SIG-M5 (cell line): Measurements from ENCODE around the gene CYP1A1.

Source experiments
- DNase-seq: peaks from one replicate; lab custom pipeline; 2025; lab: John Stamatoyannopoulos, UW

The CYP1A1 gene

DNA sequence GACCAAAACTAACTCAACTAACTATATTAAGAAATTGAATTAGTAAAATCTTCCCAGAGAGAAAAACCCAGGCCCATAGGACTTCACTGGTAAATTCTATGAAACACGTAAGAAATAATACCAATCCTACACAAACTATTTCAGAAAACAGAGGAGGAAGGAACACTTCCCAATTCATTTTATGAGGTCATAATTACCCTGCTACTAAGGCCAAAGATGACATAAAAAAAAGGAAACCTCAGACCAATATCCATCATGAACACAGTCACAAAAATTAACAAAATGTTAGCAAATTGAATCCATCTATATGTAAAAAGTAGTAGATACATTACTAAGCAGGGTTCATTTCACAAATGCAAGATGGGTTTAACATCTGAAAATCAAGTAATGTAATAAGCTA is 33.0 kb downstream of the CYP1A1 start:
- no peak for DNase-seq

DNA sequence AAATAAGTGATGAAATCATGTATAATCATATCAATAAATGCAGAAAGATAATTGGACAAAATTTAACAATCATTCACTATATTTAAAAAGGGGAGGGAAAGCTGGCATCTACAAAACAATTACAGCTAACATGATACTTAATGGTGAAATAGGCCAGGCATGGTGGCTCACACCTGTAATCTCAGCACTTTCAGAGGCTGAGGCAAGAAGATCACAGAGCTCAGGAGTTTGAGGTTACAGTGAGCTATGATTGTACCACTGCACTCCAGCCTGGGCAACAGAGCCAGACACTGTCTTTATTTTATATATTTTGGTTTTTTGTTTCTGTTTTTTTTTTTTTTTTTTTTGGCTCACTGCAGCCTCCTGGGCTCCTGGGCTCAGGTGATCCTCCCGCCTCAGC is 41.6 kb downstream of the CYP1A1 start:
- DNase-seq, result no peak

- DNase-seq, result no peak
Observed at GRCh38 chr15:74682954-74683353, 42.4 kb downstream of the CYP1A1 start.

DNA sequence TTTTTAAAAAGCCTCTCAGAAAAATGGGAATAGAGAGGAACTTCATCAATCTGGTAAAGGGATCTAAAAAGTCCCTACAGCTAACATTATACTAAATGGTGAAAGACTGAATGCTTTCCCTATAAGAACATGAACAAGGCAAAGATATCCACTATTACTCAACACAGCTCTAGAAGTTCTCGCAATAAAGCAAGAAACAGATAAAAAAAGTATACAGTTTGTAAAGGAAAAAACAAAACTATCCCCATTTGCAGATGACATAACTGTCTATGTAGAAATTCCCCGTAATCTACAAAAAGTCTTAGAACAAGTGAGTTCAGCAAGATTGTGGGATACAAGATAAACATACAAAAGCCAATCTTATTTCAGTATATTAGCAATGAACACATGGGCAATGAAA is 44.9 kb downstream of the CYP1A1 start:
- DNase-seq, result no peak

DNA sequence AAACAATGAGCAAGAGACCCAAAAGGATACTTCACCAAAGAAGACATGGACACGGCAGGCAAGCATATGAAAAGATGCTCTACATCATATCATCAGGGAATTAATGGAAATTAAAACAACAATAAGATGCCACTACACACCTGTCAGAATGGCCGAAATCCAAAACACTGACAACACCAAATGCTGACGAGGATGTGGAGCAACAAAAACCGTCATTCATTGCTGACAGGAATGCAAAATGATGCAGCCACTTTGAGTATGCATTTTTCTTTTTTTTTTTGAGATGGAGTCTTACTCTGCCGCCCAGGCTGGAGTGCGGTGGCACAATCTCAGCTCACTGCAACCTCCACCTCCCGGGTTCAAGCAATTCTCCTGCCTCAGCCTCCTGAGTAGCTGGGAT is 48.5 kb downstream of the CYP1A1 start:
- no peak for DNase-seq

GRCh38 chr15:74674161-74674560 is 51.2 kb downstream of the CYP1A1 start:
- DNase-seq, result no peak

DNA sequence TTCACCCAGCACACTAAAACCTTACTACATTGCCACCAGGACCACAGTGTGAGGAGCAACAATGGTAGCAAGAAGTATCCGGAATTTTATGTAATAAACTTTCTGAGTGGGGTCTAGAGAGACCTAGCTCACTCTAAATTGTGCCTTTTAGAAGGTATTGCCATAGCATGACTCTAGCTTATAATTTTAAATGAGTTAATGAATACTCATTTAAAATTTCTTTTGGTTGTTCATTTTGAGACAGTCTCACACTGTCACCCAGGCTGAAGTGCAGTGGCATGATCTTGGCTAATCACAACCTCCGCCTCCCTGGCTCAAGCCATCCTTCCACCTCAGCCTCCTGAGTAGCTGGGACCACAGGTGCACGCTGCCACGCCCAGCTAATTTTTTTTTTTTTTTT is 55.7 kb downstream of the CYP1A1 start:
- DNase-seq, result no peak
